ENCODE measurements around the gene SPATA33. TPM values are rescaled to one million over a fixed set of nuclear protein-coding genes. Genes with fewer than 3 reads are reported as not detected.

SPATA33 gene
- polyA plus RNA-seq, 1 experiment: 2.6 TPM

DNA sequence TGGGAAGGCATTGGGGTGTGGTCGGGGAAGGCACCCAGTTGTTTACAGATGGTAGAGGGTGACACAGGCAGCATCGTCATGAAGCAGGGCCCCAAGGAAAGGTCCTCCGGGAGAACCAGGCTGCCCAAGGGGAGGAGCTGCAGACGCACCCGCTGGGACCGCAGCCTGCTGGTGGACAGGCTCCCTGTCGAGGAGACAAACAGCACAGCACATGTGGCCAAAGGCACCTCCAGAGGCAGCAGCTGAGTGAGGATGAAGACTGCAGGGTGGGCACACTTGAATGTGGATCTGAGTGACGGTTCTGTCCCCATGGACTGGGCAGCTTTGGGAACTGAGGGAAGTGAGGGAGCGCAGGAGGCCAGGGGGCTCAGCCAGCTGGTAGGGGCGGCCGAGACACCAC is 12.5 kb upstream of the SPATA33 start:
- CTCF ChIA-PET: interaction anchor here (0.9 to 2.2 kb wide), 3 partner anchors 69 to 80 kb away, joined by 3 to 6 read pairs (median 6); partner anchors contain the start of gene CPNE7
- Histone ChIP-seq H3K27me3 (ENCODE audit: control insufficient read depth, insufficient read depth, low read length) (no peaks in the 10 kb centered on the region), H3K4me3 (ENCODE audit: low read depth, low read length) (no peak overlapping the region), H3K36me3 (ENCODE audit: control insufficient read depth, insufficient read depth, low read length) (peaks cover 19% of the 10 kb centered on the region)
- TF ChIP-seq, protein P1, sequence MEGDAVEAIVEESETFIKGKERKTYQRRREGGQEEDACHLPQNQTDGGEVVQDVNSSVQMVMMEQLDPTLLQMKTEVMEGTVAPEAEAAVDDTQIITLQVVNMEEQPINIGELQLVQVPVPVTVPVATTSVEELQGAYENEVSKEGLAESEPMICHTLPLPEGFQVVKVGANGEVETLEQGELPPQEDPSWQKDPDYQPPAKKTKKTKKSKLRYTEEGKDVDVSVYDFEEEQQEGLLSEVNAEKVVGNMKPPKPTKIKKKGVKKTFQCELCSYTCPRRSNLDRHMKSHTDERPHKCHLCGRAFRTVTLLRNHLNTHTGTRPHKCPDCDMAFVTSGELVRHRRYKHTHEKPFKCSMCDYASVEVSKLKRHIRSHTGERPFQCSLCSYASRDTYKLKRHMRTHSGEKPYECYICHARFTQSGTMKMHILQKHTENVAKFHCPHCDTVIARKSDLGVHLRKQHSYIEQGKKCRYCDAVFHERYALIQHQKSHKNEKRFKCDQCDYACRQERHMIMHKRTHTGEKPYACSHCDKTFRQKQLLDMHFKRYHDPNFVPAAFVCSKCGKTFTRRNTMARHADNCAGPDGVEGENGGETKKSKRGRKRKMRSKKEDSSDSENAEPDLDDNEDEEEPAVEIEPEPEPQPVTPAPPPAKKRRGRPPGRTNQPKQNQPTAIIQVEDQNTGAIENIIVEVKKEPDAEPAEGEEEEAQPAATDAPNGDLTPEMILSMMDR (IDR thresholded peaks at IDR 0.05; ENCODE audit: insufficient read depth, low read depth, low read length): no peak
- POLR2A ChIA-PET: no interaction called here
- no peak for DNase-seq (ENCODE audit: low read depth)

DNA sequence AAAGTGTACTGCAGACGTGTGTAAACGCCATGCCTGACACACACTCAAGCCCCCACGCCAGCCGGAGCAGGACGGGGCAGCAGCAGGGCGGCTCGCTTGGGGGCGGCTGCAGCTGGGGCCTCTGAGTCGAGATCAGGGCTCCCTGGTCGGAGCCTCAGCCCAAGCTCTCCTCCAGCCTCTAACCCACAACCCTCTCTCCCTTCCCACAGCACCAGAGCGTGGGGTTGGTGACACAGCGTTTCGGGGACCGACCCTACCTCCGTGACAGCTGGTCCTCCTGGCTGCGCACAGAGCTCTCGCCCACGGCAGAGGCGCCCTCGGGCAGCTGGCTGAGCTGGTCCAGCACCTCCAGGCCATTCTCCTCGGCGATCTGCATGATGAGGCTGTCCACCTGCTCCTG is 11.4 kb upstream of the SPATA33 start:
- ChIA-PET POLR2A (no interaction called here), CTCF (interaction anchor here (0.5 to 2.2 kb wide), 4 partner anchors 67 to 81 kb away, joined by 3 to 6 read pairs (median 4); partner anchors contain the start of gene CPNE7)
- Histone ChIP-seq H3K27me3 (ENCODE audit: control insufficient read depth, insufficient read depth, low read length) (no peaks in the 10 kb centered on the region), H3K36me3 (ENCODE audit: control insufficient read depth, insufficient read depth, low read length) (peaks cover 26% of the 10 kb centered on the region), H3K4me3 (ENCODE audit: low read depth, low read length) (no peak overlapping the region)
- DNase-seq (ENCODE audit: low read depth): no peak
- TF ChIP-seq, protein P1 (IDR thresholded peaks at IDR 0.05; ENCODE audit: insufficient read depth, low read depth, low read length): no peak

DNA sequence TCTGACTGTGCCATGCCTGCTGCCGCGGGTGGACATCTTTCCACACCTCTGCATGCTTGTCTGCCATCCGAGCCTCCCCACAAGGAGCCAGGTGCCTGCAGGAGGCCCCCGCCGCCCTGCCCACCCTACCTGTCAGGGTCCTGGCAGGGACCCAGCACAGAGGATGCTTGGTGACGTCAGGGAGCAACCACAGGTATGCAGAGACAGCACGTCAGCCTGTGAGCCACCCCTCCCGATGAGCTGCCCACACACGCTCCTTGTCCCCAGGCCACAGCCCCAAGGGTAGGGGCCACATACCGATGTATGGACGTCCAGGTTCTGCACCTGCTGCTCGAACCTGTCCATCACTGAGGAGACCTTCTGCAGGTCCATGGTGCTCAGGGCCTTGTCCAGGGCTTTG is 10.7 kb upstream of the SPATA33 start:
- CTCF ChIA-PET: interaction anchor here (0.5 to 0.9 kb wide), 3 partner anchors 14 to 71 kb away, joined by 3 to 5 read pairs (median 3); partner anchors contain the start of gene CPNE7
- Histone ChIP-seq H3K4me3 (ENCODE audit: low read depth, low read length) (no peak overlapping the region), H3K36me3 (ENCODE audit: control insufficient read depth, insufficient read depth, low read length) (peaks cover 27% of the 10 kb centered on the region), H3K27me3 (ENCODE audit: control insufficient read depth, insufficient read depth, low read length) (no peaks in the 10 kb centered on the region)
- TF ChIP-seq, protein P1 (IDR thresholded peaks at IDR 0.05; ENCODE audit: insufficient read depth, low read depth, low read length): no peak
- POLR2A ChIA-PET: no interaction called here
- no peak for DNase-seq (ENCODE audit: low read depth)

DNA sequence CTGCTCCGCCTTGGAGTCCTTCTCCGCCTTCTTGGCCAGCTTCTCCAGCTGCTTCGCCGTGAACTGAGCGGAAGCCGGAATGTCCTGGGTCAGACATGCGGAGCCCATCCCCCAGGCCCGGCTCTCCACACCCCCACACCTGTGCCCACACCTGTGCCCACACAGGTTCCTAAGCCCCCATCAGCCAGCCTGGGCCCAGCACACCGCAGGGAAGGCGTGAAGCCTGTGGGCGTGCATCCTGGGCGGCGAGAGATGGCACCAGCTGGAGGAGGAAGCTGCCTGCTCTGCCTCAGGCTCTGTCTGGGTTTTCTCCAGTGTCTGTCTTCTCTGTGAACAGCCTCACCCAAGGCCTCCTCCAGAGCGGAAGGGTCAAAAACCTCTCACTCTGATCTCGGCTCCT is 6.1 kb upstream of the SPATA33 start:
- POLR2A ChIA-PET: no interaction called here
- DNase-seq (ENCODE audit: low read depth): no peak
- no peaks in the 10 kb centered on the region for H3K27me3 ChIP-seq (ENCODE audit: control insufficient read depth, insufficient read depth, low read length)
- no peak overlapping the region for H3K4me3 ChIP-seq (ENCODE audit: low read depth, low read length)
- TF ChIP-seq, protein P1 (IDR thresholded peaks at IDR 0.05; ENCODE audit: insufficient read depth, low read depth, low read length): no peak
- CTCF ChIA-PET: interaction anchor here (0.6 to 2.9 kb wide), 2 partner anchors 10 to 17 kb away, joined by 3 to 11 read pairs; no protein-coding TSS in a partner anchor
- H3K36me3 ChIP-seq (ENCODE audit: control insufficient read depth, insufficient read depth, low read length): peaks cover 23% of the 10 kb centered on the region

DNA sequence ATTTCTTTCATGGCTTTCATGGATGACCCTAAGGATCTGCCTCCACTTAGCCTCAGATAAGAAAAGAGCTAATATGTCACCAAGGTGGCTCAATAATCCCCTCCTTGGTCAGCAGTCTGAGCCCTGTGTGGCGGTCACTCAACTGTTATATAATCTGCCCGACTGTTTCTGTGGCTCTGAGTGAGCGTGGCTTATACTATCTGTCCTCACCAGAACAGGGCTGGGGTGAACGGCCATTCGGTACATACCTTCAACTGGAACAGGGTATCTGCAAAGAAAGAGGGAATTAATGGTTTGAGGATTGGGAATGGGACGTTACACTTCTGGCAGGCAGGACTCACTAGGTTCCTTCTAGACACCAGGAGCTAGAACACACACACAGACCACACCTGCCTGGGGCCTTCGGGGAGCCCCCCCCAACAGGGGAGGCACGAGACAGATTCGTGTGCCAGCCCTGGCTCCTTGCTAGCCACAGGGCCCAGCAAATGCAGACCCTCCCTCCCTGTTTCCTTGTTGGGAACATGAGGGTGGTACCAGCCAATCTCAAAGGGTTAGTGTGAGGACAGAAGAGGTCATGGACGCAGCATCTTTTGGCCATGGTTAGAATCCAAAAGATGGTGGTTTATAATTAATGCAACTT is 3.9 kb upstream of the SPATA33 start:
- TF ChIP-seq, protein P1 (IDR thresholded peaks at IDR 0.05; ENCODE audit: insufficient read depth, low read depth, low read length): no peak
- DNase-seq (ENCODE audit: low read depth): no peak
- Histone ChIP-seq H3K27me3 (ENCODE audit: control insufficient read depth, insufficient read depth, low read length) (no peaks in the 10 kb centered on the region), H3K4me3 (ENCODE audit: low read depth, low read length) (no peak overlapping the region), H3K36me3 (ENCODE audit: control insufficient read depth, insufficient read depth, low read length) (peaks cover 17% of the 10 kb centered on the region)
- ChIA-PET CTCF (interaction anchor here (1.6 kb wide), 1 partner anchor 12 kb away, joined by 5 read pairs; no protein-coding TSS in a partner anchor), POLR2A (no interaction called here)
